HEK293 (cell line): ENCODE measurements around the gene LDLRAD3.

Source experiments
- ATF2 ChIP-seq: fragments of 450-650 bp; formaldehyde crosslinking; IDR thresholded peaks from 2 replicates; pipeline ENCODE4 v1.5.1; 2016; ENCODE audit warnings: missing biosample characterization, missing genetic modification characterization, low read depth
- BCL6B ChIP-seq: fragments of 450-650 bp; formaldehyde crosslinking; IDR thresholded peaks from 2 replicates; pipeline ENCODE4 v1.5.1; 2017; ENCODE audit warnings: missing biosample characterization, missing genetic modification characterization
- GFI1B ChIP-seq: fragments of 450-650 bp; formaldehyde crosslinking; IDR thresholded peaks from 2 replicates; pipeline ENCODE4 v1.5.1; 2016; ENCODE audit warnings: missing biosample characterization, missing genetic modification characterization
- GLIS2 ChIP-seq: fragments of 450-650 bp; formaldehyde crosslinking; IDR thresholded peaks from 2 replicates; pipeline ENCODE4 v1.5.1; 2016; ENCODE audit warnings: missing biosample characterization, missing genetic modification characterization
- MEIS1 ChIP-seq: sonication (generic); formaldehyde crosslinking; IDR thresholded peaks from 2 replicates; pipeline ENCODE4 v1.8.1; 2022; ENCODE audit warnings: missing genetic modification reagents, mild to moderate bottlenecking, borderline replicate concordance
- MYNN ChIP-seq: fragments of 450-650 bp; formaldehyde crosslinking; IDR thresholded peaks from 2 replicates; pipeline ENCODE4 v1.5.1; 2016; ENCODE audit warnings: missing biosample characterization, missing genetic modification characterization, borderline replicate concordance
- OSR2 ChIP-seq: fragments of 450-650 bp; formaldehyde crosslinking; IDR thresholded peaks from 2 replicates; pipeline ENCODE4 v1.5.1; 2016; ENCODE audit warnings: missing biosample characterization, missing genetic modification characterization
- SCRT2 ChIP-seq: fragments of 450-650 bp; formaldehyde crosslinking; IDR thresholded peaks from 2 replicates; pipeline ENCODE4 v1.5.1; 2016; ENCODE audit warnings: missing biosample characterization, missing genetic modification characterization
- SP2 ChIP-seq: fragments of 450-650 bp; formaldehyde crosslinking; IDR thresholded peaks from 2 replicates; pipeline ENCODE4 v1.5.1; 2016; ENCODE audit warnings: missing biosample characterization, missing genetic modification characterization
- YY2 ChIP-seq: fragments of 450-650 bp; formaldehyde crosslinking; IDR thresholded peaks from 2 replicates; pipeline ENCODE4 v1.5.1; 2016; ENCODE audit warnings: missing biosample characterization, missing genetic modification characterization
- ZBTB17 ChIP-seq: fragments of 450-650 bp; formaldehyde crosslinking; IDR thresholded peaks from 2 replicates; pipeline ENCODE4 v1.5.1; 2016; ENCODE audit warnings: missing biosample characterization, missing genetic modification characterization
- ZBTB21 ChIP-seq: fragments of 450-650 bp; formaldehyde crosslinking; IDR thresholded peaks from 2 replicates; pipeline ENCODE4 v1.5.1; 2017; ENCODE audit warnings: missing biosample characterization, missing genetic modification characterization
- ZBTB7A ChIP-seq: fragments of 450-650 bp; formaldehyde crosslinking; IDR thresholded peaks from 2 replicates; pipeline ENCODE4 v1.5.1; 2016; ENCODE audit warnings: low read depth, missing biosample characterization, missing genetic modification characterization
- ZFP3 ChIP-seq: fragments of 450-650 bp; formaldehyde crosslinking; IDR thresholded peaks from 2 replicates; pipeline ENCODE4 v1.5.1; 2016; ENCODE audit warnings: low read depth, missing biosample characterization, missing genetic modification characterization
- ZNF148 ChIP-seq: fragments of 450-650 bp; formaldehyde crosslinking; IDR thresholded peaks from 2 replicates; pipeline ENCODE4 v1.5.0; 2017; ENCODE audit warnings: missing biosample characterization, missing genetic modification characterization, borderline replicate concordance
- ZNF16 ChIP-seq: fragments of 450-650 bp; formaldehyde crosslinking; IDR thresholded peaks from 2 replicates; pipeline ENCODE4 v1.5.1; 2016; ENCODE audit warnings: low read depth, missing biosample characterization, missing genetic modification characterization
- ZNF23 ChIP-seq: fragments of 450-650 bp; formaldehyde crosslinking; IDR thresholded peaks from 2 replicates; pipeline ENCODE4 v1.5.1; 2016; ENCODE audit warnings: missing biosample characterization, missing genetic modification characterization, borderline replicate concordance
- ZNF24 ChIP-seq: fragments of 450-650 bp; formaldehyde crosslinking; IDR thresholded peaks from 2 replicates; pipeline ENCODE4 v1.5.1; 2016; ENCODE audit warnings: missing biosample characterization, missing genetic modification characterization
- ZNF292 ChIP-seq: fragments of 450-650 bp; formaldehyde crosslinking; IDR thresholded peaks from 2 replicates; pipeline ENCODE4 v1.5.1; 2016; ENCODE audit warnings: low read depth, missing biosample characterization, missing genetic modification characterization, borderline replicate concordance
- ZNF350 ChIP-seq: fragments of 450-650 bp; formaldehyde crosslinking; IDR thresholded peaks from 2 replicates; pipeline ENCODE4 v1.5.0; 2017; ENCODE audit warnings: missing biosample characterization, mild to moderate bottlenecking, missing genetic modification characterization
- ZNF391 ChIP-seq: fragments of 450-650 bp; formaldehyde crosslinking; IDR thresholded peaks from 2 replicates; pipeline ENCODE4 v1.5.1; 2016; ENCODE audit warnings: low read depth, missing biosample characterization, missing genetic modification characterization, borderline replicate concordance
- ZNF423 ChIP-seq: fragments of 450-650 bp; formaldehyde crosslinking; IDR thresholded peaks from 2 replicates; pipeline ENCODE4 v1.5.1; 2016; ENCODE audit warnings: missing biosample characterization, missing genetic modification characterization
- ZNF514 ChIP-seq: fragments of 450-650 bp; formaldehyde crosslinking; IDR thresholded peaks from 2 replicates; pipeline ENCODE4 v1.5.1; 2016; ENCODE audit warnings: missing biosample characterization, missing genetic modification characterization
- ZNF529 ChIP-seq: fragments of 450-650 bp; formaldehyde crosslinking; IDR thresholded peaks from 2 replicates; pipeline ENCODE4 v1.5.1; 2017; ENCODE audit warnings: missing genetic modification characterization, missing biosample characterization; ENCODE audit not compliant: insufficient replicate concordance
- ZNF560 ChIP-seq: fragments of 450-650 bp; formaldehyde crosslinking; IDR thresholded peaks from 2 replicates; pipeline ENCODE4 v1.5.1; 2017; ENCODE audit warnings: missing biosample characterization, missing genetic modification characterization, borderline replicate concordance
- ZNF654 ChIP-seq: fragments of 450-650 bp; formaldehyde crosslinking; IDR thresholded peaks from 2 replicates; pipeline ENCODE4 v1.5.1; 2016; ENCODE audit warnings: low read depth, missing biosample characterization, missing genetic modification characterization
- ZNF791 ChIP-seq: fragments of 450-650 bp; formaldehyde crosslinking; IDR thresholded peaks from 2 replicates; pipeline ENCODE4 v1.5.1; 2016; ENCODE audit warnings: missing biosample characterization, missing genetic modification characterization
- ZNF792 ChIP-seq: fragments of 450-650 bp; formaldehyde crosslinking; IDR thresholded peaks from 2 replicates; pipeline ENCODE4 v1.5.1; 2016; ENCODE audit warnings: missing biosample characterization, missing genetic modification characterization
- ZNF830 ChIP-seq: fragments of 450-650 bp; IDR thresholded peaks from 2 replicates; pipeline ENCODE4 v1.5.0; 2018; ENCODE audit warnings: missing biosample characterization, missing genetic modification characterization, low read depth, mild to moderate bottlenecking, moderate library complexity
- TF ChIP-seq, protein P1 (sequence below): sonication (generic); formaldehyde crosslinking; IDR thresholded peaks from 2 replicates; pipeline ENCODE4 v1.8.1; 2022; ENCODE audit warnings: mild to moderate bottlenecking, moderate library complexity, missing genetic modification reagents
- TF ChIP-seq, protein P2 (sequence below): fragments of 450-650 bp; formaldehyde crosslinking; IDR thresholded peaks from 2 replicates; pipeline ENCODE4 v1.5.1; 2016; ENCODE audit warnings: missing biosample characterization, missing genetic modification characterization
- TF ChIP-seq, protein P3 (sequence below): fragments of 450-650 bp; formaldehyde crosslinking; IDR thresholded peaks from 2 replicates; pipeline ENCODE4 v1.5.1; 2016; ENCODE audit warnings: missing biosample characterization, missing genetic modification characterization

Gene LDLRAD3

DNA sequence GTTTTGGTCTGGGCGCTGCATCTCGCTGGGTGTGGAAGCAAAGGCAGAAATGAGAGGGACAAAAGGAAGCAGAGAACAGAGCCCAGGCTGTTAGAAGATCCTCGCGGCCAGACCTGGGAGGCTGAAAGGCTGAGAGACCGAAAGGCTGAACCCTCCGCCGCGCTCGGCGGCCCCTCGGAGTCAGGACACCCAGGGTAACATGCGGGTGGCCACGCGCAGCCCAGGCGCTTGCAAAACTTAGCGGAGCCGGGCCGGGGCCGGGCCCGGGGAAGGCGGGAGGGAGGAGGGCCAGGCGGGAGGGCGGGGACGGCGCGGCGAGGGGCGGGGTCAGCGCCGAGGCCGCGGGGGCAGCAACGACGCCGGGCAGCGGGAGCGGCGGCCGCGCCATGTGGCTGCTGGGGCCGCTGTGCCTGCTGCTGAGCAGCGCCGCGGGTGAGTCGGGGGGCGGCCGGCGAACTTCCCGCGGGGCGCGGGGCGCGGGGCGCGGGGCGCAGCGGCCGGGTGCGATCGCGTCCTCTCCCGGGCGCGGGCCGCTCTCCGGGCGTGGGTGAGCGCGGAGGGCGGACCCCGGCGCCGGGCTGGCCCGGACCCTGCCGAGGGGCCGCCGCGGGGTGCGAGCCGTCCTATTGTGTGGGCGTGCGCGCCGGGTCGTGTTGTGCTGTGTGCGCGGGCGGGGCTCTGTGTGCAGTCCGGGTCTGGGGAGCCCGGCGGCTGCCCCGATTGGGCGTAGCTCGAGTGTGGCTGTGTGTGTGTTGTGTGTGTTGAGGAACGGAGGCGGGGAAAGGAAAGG lies at the start of gene LDLRAD3 (continued):
- no peak for TF ChIP-seq GLIS2 (tag by site-specific recombination)
- TF ChIP-seq ZNF23: no peak
- peak; percentile 11; the same call in 1 of the 2 replicates for TF ChIP-seq ZBTB17 (tag by site-specific recombination)
- no peak for TF ChIP-seq MEIS1 (CRISPR knock-in tag)
- no peak for TF ChIP-seq ZNF423 (tag by site-specific recombination)
- no peak for TF ChIP-seq ZBTB21 (tag by site-specific recombination)
- TF ChIP-seq, protein P1, sequence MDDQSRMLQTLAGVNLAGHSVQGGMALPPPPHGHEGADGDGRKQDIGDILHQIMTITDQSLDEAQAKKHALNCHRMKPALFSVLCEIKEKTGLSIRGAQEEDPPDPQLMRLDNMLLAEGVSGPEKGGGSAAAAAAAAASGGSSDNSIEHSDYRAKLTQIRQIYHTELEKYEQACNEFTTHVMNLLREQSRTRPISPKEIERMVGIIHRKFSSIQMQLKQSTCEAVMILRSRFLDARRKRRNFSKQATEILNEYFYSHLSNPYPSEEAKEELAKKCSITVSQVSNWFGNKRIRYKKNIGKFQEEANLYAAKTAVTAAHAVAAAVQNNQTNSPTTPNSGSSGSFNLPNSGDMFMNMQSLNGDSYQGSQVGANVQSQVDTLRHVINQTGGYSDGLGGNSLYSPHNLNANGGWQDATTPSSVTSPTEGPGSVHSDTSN (CRISPR knock-in tag): no peak
- no peak for TF ChIP-seq ZNF830
- TF ChIP-seq ZNF350 (tag by site-specific recombination): no peak
- TF ChIP-seq ZNF654: no peak
- TF ChIP-seq ZNF560 (tag by site-specific recombination): no peak
- no peak for TF ChIP-seq ZNF292 (tag by site-specific recombination)
- TF ChIP-seq ZNF391: no peak
- TF ChIP-seq ZNF792 (tag by site-specific recombination): no peak
- no peak for TF ChIP-seq OSR2 (tag by site-specific recombination)
- TF ChIP-seq, protein P2, sequence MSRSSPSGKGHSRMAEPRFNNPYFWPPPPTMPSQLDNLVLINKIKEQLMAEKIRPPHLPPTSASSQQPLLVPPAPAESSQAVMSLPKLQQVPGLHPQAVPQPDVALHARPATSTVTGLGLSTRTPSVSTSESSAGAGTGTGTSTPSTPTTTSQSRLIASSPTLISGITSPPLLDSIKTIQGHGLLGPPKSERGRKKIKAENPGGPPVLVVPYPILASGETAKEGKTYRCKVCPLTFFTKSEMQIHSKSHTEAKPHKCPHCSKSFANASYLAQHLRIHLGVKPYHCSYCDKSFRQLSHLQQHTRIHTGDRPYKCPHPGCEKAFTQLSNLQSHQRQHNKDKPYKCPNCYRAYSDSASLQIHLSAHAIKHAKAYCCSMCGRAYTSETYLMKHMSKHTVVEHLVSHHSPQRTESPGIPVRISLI (tag by site-specific recombination): no peak
- no peak for TF ChIP-seq ZNF24 (tag by site-specific recombination)
- no peak for TF ChIP-seq ZNF148
- TF ChIP-seq, protein P3, sequence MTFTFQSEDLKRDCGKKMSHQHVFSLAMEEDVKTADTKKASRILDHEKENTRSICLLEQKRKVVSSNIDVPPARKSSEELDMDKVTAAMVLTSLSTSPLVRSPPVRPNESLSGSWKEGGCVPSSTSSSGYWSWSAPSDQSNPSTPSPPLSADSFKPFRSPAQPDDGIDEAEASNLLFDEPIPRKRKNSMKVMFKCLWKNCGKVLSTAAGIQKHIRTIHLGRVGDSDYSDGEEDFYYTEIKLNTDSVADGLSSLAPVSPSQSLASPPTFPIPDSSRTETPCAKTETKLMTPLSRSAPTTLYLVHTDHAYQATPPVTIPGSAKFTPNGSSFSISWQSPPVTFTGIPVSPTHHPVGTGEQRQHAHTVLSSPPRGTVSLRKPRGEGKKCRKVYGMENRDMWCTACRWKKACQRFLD (tag by site-specific recombination): no peak
- no peak for TF ChIP-seq ZBTB7A (tag by site-specific recombination)
- peak; percentile 83 for TF ChIP-seq SP2 (tag by site-specific recombination)
- no peak for TF ChIP-seq BCL6B (tag by site-specific recombination)
- no peak for TF ChIP-seq YY2
- no peak for TF ChIP-seq MYNN (tag by site-specific recombination)
- no peak for TF ChIP-seq GFI1B (tag by site-specific recombination)
- no peak for TF ChIP-seq ZNF529 (tag by site-specific recombination)
- TF ChIP-seq ZNF514: no peak
- TF ChIP-seq SCRT2 (tag by site-specific recombination): no peak
- TF ChIP-seq ZNF16 (tag by site-specific recombination): no peak
- no peak for TF ChIP-seq ZFP3 (tag by site-specific recombination)
- no peak for TF ChIP-seq ZNF791 (tag by site-specific recombination)
- TF ChIP-seq ATF2 (tag by site-specific recombination): no peak
